Endothelial cell of umbilical vein (primary cell): ENCODE measurements around the gene PPFIA2. TPM values are rescaled to one million over a fixed set of nuclear protein-coding genes. Genes with fewer than 3 reads are reported as not detected.

Experiments used
- BruUV-seq: library from RNA; stranded (reverse); fragments of 400-500 nt; replicated peaks from 2 replicates; lab custom pipeline; 2021; lab: Mats Ljungman, UMichigan
- CTCF ChIA-PET: fragments of 300-600, 350-600 bp; sonication (Branson Sonifier 250); formaldehyde crosslinking; loops from one replicate; lab custom pipeline; 2021; ENCODE audit warnings: antibody characterized with exemption, inconsistent platforms; lab: Charles Lee
- POLR2A ChIA-PET: fragments of 300-600, 350-600 bp; sonication (Branson Sonifier 250); formaldehyde crosslinking; loops from one replicate; lab custom pipeline; 2021; ENCODE audit warnings: antibody characterized with exemption, inconsistent platforms; lab: Charles Lee
- DNase-seq: peaks from one replicate; pipeline ENCODE4 v3.0.0-alpha.2; 2011; ENCODE audit warnings: low read depth, low spot score
- FAIRE-seq: peaks from 2 replicates; lab custom pipeline; 2011; peaks lifted over from hg19 to GRCh38; lab: Jason Lieb, UNC
- H2AFZ ChIP-seq: 2 replicates; pipeline ENCODE4 v1.6.0; 2012; ENCODE audit warnings: low read depth, low read length, control low read depth, inconsistent platforms
- H3K27ac ChIP-seq: 2 replicates; pipeline ENCODE4 v1.5.1; 2011; ENCODE audit warnings: low read depth, mild to moderate bottlenecking, control low read depth, low read length, moderate library complexity; ENCODE audit not compliant: insufficient read depth
- H3K27me3 ChIP-seq, 2 experiments: 2 replicates each; pipeline versions ENCODE4 v1.6.0 to v1.6.1; 2011; ENCODE audit warnings: low read length in 2 of 2, mixed read lengths in 1 of 2; ENCODE audit not compliant: control insufficient read depth in 2 of 2, insufficient read depth in 2 of 2
- H3K36me3 ChIP-seq, 2 experiments: 2 replicates in 1 of 2; 3 replicates in 1 of 2; pipeline ENCODE4 v1.5.1; 2011; ENCODE audit warnings: low read length in 2 of 2, mild to moderate bottlenecking in 1 of 2, moderate library complexity in 1 of 2; ENCODE audit not compliant: control insufficient read depth in 2 of 2, insufficient read depth in 2 of 2; ENCODE audit errors: extremely low read depth in 1 of 2
- H3K4me1 ChIP-seq: 3 replicates; pipeline ENCODE4 v1.5.1; 2011; ENCODE audit warnings: mild to moderate bottlenecking, low read length; ENCODE audit not compliant: control insufficient read depth, insufficient read depth; ENCODE audit errors: extremely low read depth
- H3K4me2 ChIP-seq: 2 replicates; pipeline ENCODE4 v1.6.1; 2011; ENCODE audit warnings: low read length, control low read depth, mixed read lengths; ENCODE audit not compliant: insufficient read depth
- H3K4me3 ChIP-seq, 3 experiments: fragments of 200-600 bp in 1 of 3; sonication (generic), shearing (Covaris generic) in 1 of 3; replicated peaks in 1 of 3; 2 replicates each; pipeline ENCODE4 v1.5.1; 2011 to 2016; ENCODE audit warnings: control low read depth in 3 of 3, low read length in 3 of 3, mild to moderate bottlenecking in 2 of 3, inconsistent platforms in 1 of 3, low read depth in 1 of 3, moderate library complexity in 1 of 3; ENCODE audit not compliant: insufficient read depth in 1 of 3
- H3K79me2 ChIP-seq: 2 replicates; pipeline ENCODE4 v1.6.0; 2012; ENCODE audit warnings: low read length, inconsistent platforms; ENCODE audit not compliant: control insufficient read depth, insufficient read depth
- H3K9ac ChIP-seq: replicated peaks from 2 replicates; pipeline ENCODE3; 2011; ENCODE audit warnings: low read length, control low read depth; ENCODE audit not compliant: insufficient read depth; ENCODE audit errors: extremely low read depth
- H3K9me1 ChIP-seq: replicated peaks from 3 replicates; pipeline ENCODE4 v1.6.0; 2011; ENCODE audit warnings: mild to moderate bottlenecking, low read length; ENCODE audit not compliant: control insufficient read depth, insufficient read depth; ENCODE audit errors: extremely low read depth
- H3K9me3 ChIP-seq: replicated peaks from 2 replicates; pipeline ENCODE4 v1.5.1; 2012; ENCODE audit warnings: low read length, inconsistent platforms; ENCODE audit not compliant: control insufficient read depth, insufficient read depth
- H4K20me1 ChIP-seq: replicated peaks from 2 replicates; pipeline ENCODE3; 2011; ENCODE audit warnings: mild to moderate bottlenecking, low read length; ENCODE audit not compliant: control insufficient read depth, insufficient read depth; ENCODE audit errors: extremely low read depth
- EZH2 ChIP-seq: IDR thresholded peaks from 2 replicates; pipeline ENCODE4 v1.6.1; 2012; ENCODE audit warnings: borderline replicate concordance, low read depth, mild to moderate bottlenecking, moderate library complexity, low read length, inconsistent platforms; ENCODE audit not compliant: severe bottlenecking
- FOS ChIP-seq: IDR thresholded peaks from 2 replicates; pipeline ENCODE4 v1.6.1; 2011; ENCODE audit warnings: mild to moderate bottlenecking, low read length, moderate library complexity, borderline replicate concordance; ENCODE audit not compliant: insufficient read depth
- GATA2 ChIP-seq: IDR thresholded peaks from 2 replicates; pipeline ENCODE4 v1.7.0; 2011; ENCODE audit warnings: low read depth, mild to moderate bottlenecking, moderate library complexity, mixed read lengths, low read length; ENCODE audit not compliant: insufficient read length, insufficient read depth
- JUN ChIP-seq: IDR thresholded peaks from 2 replicates; pipeline ENCODE4 v1.6.1; 2011; ENCODE audit warnings: borderline replicate concordance, low read depth; ENCODE audit not compliant: insufficient read length, insufficient read depth
- MYC ChIP-seq: IDR thresholded peaks from one replicate; pipeline ENCODE4 v1.6.1; 2011; ENCODE audit warnings: mild to moderate bottlenecking, low read depth, low read length
- POLR2A ChIP-seq: IDR thresholded peaks from 2 replicates; pipeline ENCODE4 v1.6.1; 2012; ENCODE audit warnings: low read depth, mild to moderate bottlenecking, control low read depth, low read length
- POLR2AphosphoS5 ChIP-seq: IDR thresholded peaks from 2 replicates; pipeline ENCODE4 v1.6.1; 2012; ENCODE audit warnings: low read depth, mild to moderate bottlenecking, control low read depth, low read length, moderate library complexity; ENCODE audit not compliant: insufficient read depth
- dilution Hi-C: fragments of 300-500 bp; cut with MboI; formaldehyde crosslinking; loops from one replicate; pipeline ENCODE4 v1.15.0; 2019; ENCODE audit warnings: low sequenced_read_pairs; ENCODE audit not compliant: extremely low pct_ligation_motif_present
- intact Hi-C: fragments of 100-400 bp; cut with micrococcal nuclease; formaldehyde crosslinking; loops from one replicate; pipeline ENCODE4 v1.10.0; 2022
- polyA plus RNA-seq, 4 experiments: library from polyadenylated mRNA; depleted of rRNA in 3 of 4; stranded (reverse) in 3 of 4; unstranded in 1 of 4; fragments of >200 nt; gene quantifications; 2 replicates each; pipeline versions ENCODE4 v1.2.1 to v1.2.3, GENCODE V29; 2011 to 2012; ENCODE audit warnings: missing spikeins in 1 of 4
- total RNA-seq: library from RNA; stranded (reverse); gene quantifications from 2 replicates; pipeline ENCODE4 v1.2.3, GENCODE V29; 2021
- TF ChIP-seq, protein P1 (sequence below): IDR thresholded peaks from 2 replicates; pipeline ENCODE4 v1.6.1; 2011; ENCODE audit not compliant: insufficient read depth, insufficient read length
- TF ChIP-seq, protein P2 (sequence below), 2 donors: IDR thresholded peaks; 1 replicate in 1 of 2; 2 replicates in 1 of 2; pipeline ENCODE4 v1.5.1; 2011; ENCODE audit warnings: low read length in 2 of 2, mild to moderate bottlenecking in 2 of 2, moderate library complexity in 2 of 2, control low read depth in 1 of 2, inconsistent platforms in 1 of 2, low read depth in 1 of 2; ENCODE audit not compliant: insufficient read depth in 1 of 2; ENCODE audit errors: extremely low read depth in 1 of 2

The PPFIA2 gene
- total and polyA plus RNA-seq, 2 donors (not counting 3 experiments of a cell fraction or from before 2014, with no cell fraction given) = not detected

DNA sequence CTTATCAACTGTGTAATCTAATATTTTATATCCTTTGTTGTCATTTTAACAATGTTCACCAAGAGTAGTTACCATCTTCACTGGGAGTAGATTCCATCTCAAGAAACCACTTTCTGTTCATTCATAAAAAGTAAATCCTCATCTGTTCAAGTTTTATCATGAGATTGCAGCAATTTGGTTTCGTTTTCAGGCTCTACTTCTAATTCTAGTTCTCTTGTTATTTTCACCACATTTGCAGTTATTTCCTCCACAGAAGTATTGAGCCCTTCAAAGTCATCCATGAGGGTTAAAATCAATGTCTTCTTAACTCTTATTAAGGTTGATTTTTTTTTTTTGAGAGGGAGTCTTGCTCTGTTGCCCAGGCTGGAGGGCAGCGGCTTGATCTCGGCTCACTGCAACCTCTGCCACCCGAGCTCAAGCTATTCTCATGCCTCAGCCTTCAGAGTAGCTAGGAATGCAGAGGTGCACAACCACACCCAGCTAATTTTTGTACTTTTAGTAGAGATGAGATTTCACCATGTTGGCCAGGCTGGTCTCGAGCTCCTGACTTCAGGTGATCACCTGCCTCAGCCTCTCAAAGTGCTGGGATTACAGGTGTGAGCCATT is 404.7 kb downstream of the PPFIA2 start:
- intact Hi-C loops (no loop called here), dilution Hi-C loops (no loop called here)
- Histone ChIP-seq H3K27me3 (no peaks in the 10 kb centered on the region), H3K4me2 (no peak overlapping the region), H3K4me3 (no peak overlapping the region), H3K79me2 (no peaks in the 10 kb centered on the region), H3K27ac (no peak overlapping the region), H3K9me1 (no peaks in the 10 kb centered on the region), H3K36me3 (no peaks in the 10 kb centered on the region), H3K9ac (no peak overlapping the region), H3K4me1 (no peaks in the 10 kb centered on the region), H4K20me1 (no peaks in the 10 kb centered on the region), H3K9me3 (no peaks in the 10 kb centered on the region), H2AFZ (no peak overlapping the region)
- POLR2A ChIA-PET = no interaction called here
- CTCF ChIA-PET = no interaction called here
- no TSS peak for BruUV-seq
- no peak for FAIRE-seq
- TF ChIP-seq JUN (no peak), POLR2AphosphoS5 (no peak), MYC (no peak), POLR2A (no peak), EZH2 (no peak), GATA2 (no peak), FOS (no peak)
- TF ChIP-seq, protein P1, sequence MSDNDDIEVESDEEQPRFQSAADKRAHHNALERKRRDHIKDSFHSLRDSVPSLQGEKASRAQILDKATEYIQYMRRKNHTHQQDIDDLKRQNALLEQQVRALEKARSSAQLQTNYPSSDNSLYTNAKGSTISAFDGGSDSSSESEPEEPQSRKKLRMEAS = no peak
- TF ChIP-seq, protein P2, sequence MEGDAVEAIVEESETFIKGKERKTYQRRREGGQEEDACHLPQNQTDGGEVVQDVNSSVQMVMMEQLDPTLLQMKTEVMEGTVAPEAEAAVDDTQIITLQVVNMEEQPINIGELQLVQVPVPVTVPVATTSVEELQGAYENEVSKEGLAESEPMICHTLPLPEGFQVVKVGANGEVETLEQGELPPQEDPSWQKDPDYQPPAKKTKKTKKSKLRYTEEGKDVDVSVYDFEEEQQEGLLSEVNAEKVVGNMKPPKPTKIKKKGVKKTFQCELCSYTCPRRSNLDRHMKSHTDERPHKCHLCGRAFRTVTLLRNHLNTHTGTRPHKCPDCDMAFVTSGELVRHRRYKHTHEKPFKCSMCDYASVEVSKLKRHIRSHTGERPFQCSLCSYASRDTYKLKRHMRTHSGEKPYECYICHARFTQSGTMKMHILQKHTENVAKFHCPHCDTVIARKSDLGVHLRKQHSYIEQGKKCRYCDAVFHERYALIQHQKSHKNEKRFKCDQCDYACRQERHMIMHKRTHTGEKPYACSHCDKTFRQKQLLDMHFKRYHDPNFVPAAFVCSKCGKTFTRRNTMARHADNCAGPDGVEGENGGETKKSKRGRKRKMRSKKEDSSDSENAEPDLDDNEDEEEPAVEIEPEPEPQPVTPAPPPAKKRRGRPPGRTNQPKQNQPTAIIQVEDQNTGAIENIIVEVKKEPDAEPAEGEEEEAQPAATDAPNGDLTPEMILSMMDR (IDR thresholded peaks at IDR 0.05; ENCODE audit: extremely low read depth in 1 of 2, insufficient read depth in 1 of 2, low read depth in 1 of 2, low read length in 2 of 2) = no peak
- DNase-seq = no peak
